ENCODE measurements around the gene STK24. TPM values are rescaled to one million over a fixed set of nuclear protein-coding genes. Genes with fewer than 3 reads are reported as not detected.

STK24 gene
- total and polyA plus RNA-seq, 2 of the 4 experiments (the other 2 are of a cell fraction) = 29.2 to 43.4 TPM

- no peaks in the 10 kb centered on the region for H3K9me3 ChIP-seq (ENCODE audit: control insufficient read depth, insufficient read depth, low read length)
- in situ Hi-C loops (cut with MboI; ENCODE audit: low sequenced_read_pairs) (loop anchor here (5.0 kb wide), 1 partner anchor 74 kb away; no protein-coding TSS in a partner anchor), dilution Hi-C loops (cut with HindIII; ENCODE audit: low sequenced_read_pairs, unreplicated experiment) (no loop called here), intact Hi-C loops (cut with micrococcal nuclease) (loop anchor here (2.0 to 5.0 kb wide), 5 partner anchors 71 to 264 kb away; no protein-coding TSS in a partner anchor)
- peak overlapping the region; percentile 95 for H3K23ac ChIP-seq (ENCODE audit: low read depth, low read length)
- H3K9me1 ChIP-seq (ENCODE audit: insufficient read depth, low read length) = peaks cover 4% of the 10 kb centered on the region
- H3K9ac ChIP-seq (ENCODE audit: low read depth, low read length) = peak overlapping the region; percentile 91
- peak overlapping the region; percentile 89 for H3K4me2 ChIP-seq (ENCODE audit: low read depth, low read length)
- TF ChIP-seq POLR2A (IDR thresholded peaks at IDR 0.05; ENCODE audit: low read depth, low read length) (no peak), RCOR1 (IDR thresholded peaks at IDR 0.05; ENCODE audit: insufficient replicate concordance, low read length) (no peak), MAZ (IDR thresholded peaks at IDR 0.05; ENCODE audit: borderline replicate concordance, low read depth, low read length) (no peak), CEBPB (IDR thresholded peaks at IDR 0.05; ENCODE audit: low read depth, low read length) (no peak), CTCF (conservative IDR thresholded peaks at IDR 0.05; ENCODE audit: low read depth, low read length) (no peak), CHD1 (IDR thresholded peaks at IDR 0.05; ENCODE audit: low read depth, low read length) (no peak), BHLHE40 (IDR thresholded peaks at IDR 0.05; ENCODE audit: low read depth, low read length) (no peak), RAD21 (IDR thresholded peaks at IDR 0.05; ENCODE audit: low read length) (no peak), RFX5 (IDR thresholded peaks at IDR 0.05; ENCODE audit: low read depth, low read length) (no peak), MXI1 (IDR thresholded peaks at IDR 0.05; ENCODE audit: borderline replicate concordance, low read depth, low read length) (no peak), FOS (IDR thresholded peaks at IDR 0.05; ENCODE audit: low read depth, low read length) (no peak), USF2 (IDR thresholded peaks at IDR 0.05; ENCODE audit: low read depth, low read length) (no peak), MAFK (IDR thresholded peaks at IDR 0.05; ENCODE audit: low read depth, low read length) (no peak), NFE2L2 (IDR thresholded peaks at IDR 0.05; ENCODE audit: low read depth, low read length) (no peak), ELK1 (IDR thresholded peaks at IDR 0.05; ENCODE audit: borderline replicate concordance, low read depth, low read length) (no peak), SMC3 (IDR thresholded peaks at IDR 0.05; ENCODE audit: low read depth, low read length) (no peak)
- H3K79me1 ChIP-seq (ENCODE audit: low read depth in 1 of 2, low read length in 2 of 2) = peaks cover 8 to 32% of the 10 kb centered on the region in 2 experiments; a peak in 3 of 4 replicates
- peak overlapping the region; percentile 83 for H2BK5ac ChIP-seq (ENCODE audit: low read depth, low read length, poor library complexity, severe bottlenecking)
- H2BK20ac ChIP-seq (ENCODE audit: low read depth, low read length) = peak overlapping the region; percentile 61
- H4K91ac ChIP-seq (ENCODE audit: insufficient read depth, low read depth, low read length) = peak overlapping the region; percentile 99
- peak overlapping the region; percentile 79 for H3K18ac ChIP-seq (ENCODE audit: low read depth, low read length)
- peak overlapping the region; percentile 89; the same call in 2 of the 3 replicates for H2BK15ac ChIP-seq (ENCODE audit: low read depth, low read length)
- 66% methylated on average over 5 of the region's 13 CpGs; no CpG with 5 or more reads in 1 of the 2 experiments for WGBS, 2 experiments (ENCODE audit: extremely low coverage in 2 of 2, insufficient read length in 1 of 2)
- H3K4me3 ChIP-seq (ENCODE audit: insufficient read depth, low read depth, low read length) = peak overlapping the region; percentile 74
- peak overlapping the region; percentile 100 for H3K14ac ChIP-seq (replicated peaks; ENCODE audit: low read depth, low read length)
- H4K5ac ChIP-seq (ENCODE audit: low read depth, low read length) = peak overlapping the region; percentile 87
- ATAC-seq (ENCODE audit: low read depth) (no peak), DNase-seq (no peak)
- peak overlapping the region; percentile 88 for H3K27ac ChIP-seq (ENCODE audit: insufficient read depth, low read length)
- H2BK120ac ChIP-seq (ENCODE audit: low read depth, low read length) = peak overlapping the region; percentile 88
- POLR2A ChIA-PET (ENCODE audit: unreplicated experiment) = no interaction called here
- H3K27me3 ChIP-seq (ENCODE audit: control insufficient read depth, insufficient read depth, low read length) = no peaks in the 10 kb centered on the region
- CTCF ChIA-PET = no interaction called here
- peak overlapping the region; percentile 96 for H2AK9ac ChIP-seq (replicated peaks; ENCODE audit: low read depth, low read length, poor library complexity)
- H3K36me3 ChIP-seq (ENCODE audit: control insufficient read depth, insufficient read depth, low read length) = no peaks in the 10 kb centered on the region
- H3K4ac ChIP-seq (ENCODE audit: low read depth, low read length) = peak overlapping the region; percentile 98
- peak overlapping the region; percentile 96 to 99 for H4K8ac ChIP-seq (ENCODE audit: low read depth in 2 of 2, low read length in 2 of 2)
- peak overlapping the region; percentile 95 for H2AFZ ChIP-seq (replicated peaks; ENCODE audit: low read length, poor library complexity)
- peaks cover 32% of the 10 kb centered on the region for H4K20me1 ChIP-seq (ENCODE audit: insufficient read depth, low read length)
- peak overlapping the region; percentile 93 for H2AK5ac ChIP-seq (ENCODE audit: low read depth, low read length)
- peaks cover 8% of the 10 kb centered on the region for H3K4me1 ChIP-seq (ENCODE audit: control insufficient read depth, insufficient read depth, low read length)
- peak overlapping the region; percentile 92 for H3K56ac ChIP-seq (ENCODE audit: extremely low read depth, insufficient read depth, low read length)
- BruUV-seq (replicated peaks) = no TSS peak
These were observed 954 bp upstream of the STK24 start for GRCh38 chr13:98577836-98578285.
